Fibroblast of lung (primary cell): ENCODE data around the gene ZNF516. TPM values are rescaled to one million over a fixed set of nuclear protein-coding genes. Genes with fewer than 3 reads are reported as not detected.

Experiments
- DNase-seq, 2 donors: peaks; one replicate each; pipeline versions ENCODE4 v3.0.0 to v3.0.0-alpha.2; 2010; ENCODE audit warnings: low read depth in 2 of 2
- H2AFZ ChIP-seq: 2 replicates; pipeline ENCODE4 v1.5.1; 2012; ENCODE audit warnings: low read length, control low read depth, inconsistent platforms
- H3K27ac ChIP-seq: 2 replicates; pipeline ENCODE4 v1.5.1; 2011; ENCODE audit warnings: low read length, control low read depth; ENCODE audit not compliant: insufficient read depth
- H3K27me3 ChIP-seq: 2 replicates; pipeline ENCODE4 v1.5.1; 2011; ENCODE audit warnings: mild to moderate bottlenecking, low read length; ENCODE audit not compliant: control insufficient read depth, insufficient read depth
- H3K36me3 ChIP-seq: 2 replicates; pipeline ENCODE4 v1.5.1; 2011; ENCODE audit warnings: low read length; ENCODE audit not compliant: control insufficient read depth, insufficient read depth
- H3K4me1 ChIP-seq: 2 replicates; pipeline ENCODE4 v1.5.1; 2011; ENCODE audit warnings: low read length; ENCODE audit not compliant: control insufficient read depth, insufficient read depth; ENCODE audit errors: extremely low read depth
- H3K4me2 ChIP-seq: 2 replicates; pipeline ENCODE4 v1.5.1; 2011; ENCODE audit warnings: low read length, control low read depth; ENCODE audit not compliant: insufficient read depth; ENCODE audit errors: extremely low read depth
- H3K4me3 ChIP-seq, 4 experiments: fragments of 200-600 bp in 1 of 4; sonication (generic) in 1 of 4; replicated peaks in 1 of 4; 2 replicates each; pipeline ENCODE4 v1.5.1; 2011 to 2016; ENCODE audit warnings: low read length in 4 of 4, low read depth in 3 of 4, mild to moderate bottlenecking in 3 of 4, control low read depth in 2 of 4, inconsistent platforms in 1 of 4, mixed read lengths in 1 of 4; ENCODE audit not compliant: insufficient read depth in 1 of 4; ENCODE audit errors: control extremely low read depth in 1 of 4
- H3K79me2 ChIP-seq: 2 replicates; pipeline ENCODE4 v1.5.1; 2012; ENCODE audit warnings: mild to moderate bottlenecking, low read length, inconsistent platforms; ENCODE audit not compliant: control insufficient read depth, insufficient read depth
- H3K9ac ChIP-seq: 2 replicates; pipeline ENCODE4 v1.5.1; 2011; ENCODE audit warnings: mild to moderate bottlenecking, low read length, control low read depth; ENCODE audit not compliant: insufficient read depth
- H3K9me3 ChIP-seq: 2 replicates; pipeline ENCODE4 v1.5.1; 2012; ENCODE audit warnings: low read depth, low read length; ENCODE audit not compliant: control insufficient read depth, insufficient read depth
- H4K20me1 ChIP-seq: 2 replicates; pipeline ENCODE4 v1.5.1; 2011; ENCODE audit warnings: low read length; ENCODE audit not compliant: control insufficient read depth, insufficient read depth; ENCODE audit errors: extremely low read depth
- EZH2 ChIP-seq: IDR thresholded peaks from 2 replicates; pipeline ENCODE4 v1.5.1; 2012; ENCODE audit warnings: low read length, control low read depth, mild to moderate bottlenecking; ENCODE audit errors: missing control alignments
- polyA plus RNA-seq, 2 donors: library from polyadenylated mRNA; depleted of rRNA in 1 of 2; stranded (reverse) in 1 of 2; unstranded in 1 of 2; fragments of >200 nt; gene quantifications; 2 replicates each; pipeline ENCODE4 v1.2.1, GENCODE V29; 2011 to 2012; ENCODE audit warnings: missing spikeins in 1 of 2
- total RNA-seq: library from RNA; depleted of rRNA; stranded (reverse); fragments of >200 nt; gene quantifications from 2 replicates; pipeline ENCODE4 v1.2.1, GENCODE V29; 2014
- TF ChIP-seq, protein P1 (sequence below), 2 donors: IDR thresholded peaks in 1 of 2; conservative IDR thresholded peaks in 1 of 2; 1 replicate in 1 of 2; 2 replicates in 1 of 2; pipeline ENCODE4 v1.5.1; 2011 to 2012; ENCODE audit warnings: low read length in 2 of 2, control low read depth in 1 of 2, inconsistent platforms in 1 of 2, low read depth in 1 of 2, mild to moderate bottlenecking in 1 of 2

ZNF516 gene
- total and polyA plus RNA-seq, 2 donors (not counting 1 experiment from before 2014, with no cell fraction given), result 7.9 to 32.7 TPM

DNA sequence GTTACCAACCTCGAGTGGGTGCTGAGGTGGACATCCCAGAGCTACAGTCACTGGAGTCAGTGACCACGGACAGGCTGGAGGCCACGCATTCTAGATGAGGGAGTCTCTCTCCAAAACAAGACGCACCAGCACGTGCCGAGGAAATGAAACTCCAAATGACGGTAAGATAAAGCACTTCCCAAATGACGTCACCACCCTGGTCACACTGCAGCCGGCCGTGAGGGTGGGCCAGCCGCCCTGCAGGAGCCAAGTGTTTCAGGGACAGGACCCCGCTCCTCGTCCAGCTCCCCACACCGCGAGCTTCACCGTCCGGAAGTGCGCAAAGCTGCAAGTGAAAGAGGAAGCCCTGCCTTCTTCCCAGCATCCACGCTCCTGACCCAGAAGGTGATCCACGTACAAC, 99.4 kb downstream of the ZNF516 start:
- Histone ChIP-seq H3K4me2 (no peak overlapping the region), H3K27me3 (no peaks in the 10 kb centered on the region), H4K20me1 (no peaks in the 10 kb centered on the region), H3K27ac (no peak overlapping the region), H2AFZ (no peak overlapping the region), H3K4me3 (no peak overlapping the region), H3K4me1 (no peaks in the 10 kb centered on the region), H3K36me3 (no peaks in the 10 kb centered on the region), H3K9ac (no peak overlapping the region), H3K79me2 (peaks cover 9% of the 10 kb centered on the region), H3K9me3 (no peaks in the 10 kb centered on the region)
- no peak for TF ChIP-seq EZH2
- TF ChIP-seq, protein P1, sequence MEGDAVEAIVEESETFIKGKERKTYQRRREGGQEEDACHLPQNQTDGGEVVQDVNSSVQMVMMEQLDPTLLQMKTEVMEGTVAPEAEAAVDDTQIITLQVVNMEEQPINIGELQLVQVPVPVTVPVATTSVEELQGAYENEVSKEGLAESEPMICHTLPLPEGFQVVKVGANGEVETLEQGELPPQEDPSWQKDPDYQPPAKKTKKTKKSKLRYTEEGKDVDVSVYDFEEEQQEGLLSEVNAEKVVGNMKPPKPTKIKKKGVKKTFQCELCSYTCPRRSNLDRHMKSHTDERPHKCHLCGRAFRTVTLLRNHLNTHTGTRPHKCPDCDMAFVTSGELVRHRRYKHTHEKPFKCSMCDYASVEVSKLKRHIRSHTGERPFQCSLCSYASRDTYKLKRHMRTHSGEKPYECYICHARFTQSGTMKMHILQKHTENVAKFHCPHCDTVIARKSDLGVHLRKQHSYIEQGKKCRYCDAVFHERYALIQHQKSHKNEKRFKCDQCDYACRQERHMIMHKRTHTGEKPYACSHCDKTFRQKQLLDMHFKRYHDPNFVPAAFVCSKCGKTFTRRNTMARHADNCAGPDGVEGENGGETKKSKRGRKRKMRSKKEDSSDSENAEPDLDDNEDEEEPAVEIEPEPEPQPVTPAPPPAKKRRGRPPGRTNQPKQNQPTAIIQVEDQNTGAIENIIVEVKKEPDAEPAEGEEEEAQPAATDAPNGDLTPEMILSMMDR (conservative IDR thresholded peaks at IDR 0.05 in 1 of 2, IDR thresholded peaks at IDR 0.05 in 1 of 2; ENCODE audit: low read depth in 1 of 2, low read length in 2 of 2), result no peak
- no peak for DNase-seq

DNA sequence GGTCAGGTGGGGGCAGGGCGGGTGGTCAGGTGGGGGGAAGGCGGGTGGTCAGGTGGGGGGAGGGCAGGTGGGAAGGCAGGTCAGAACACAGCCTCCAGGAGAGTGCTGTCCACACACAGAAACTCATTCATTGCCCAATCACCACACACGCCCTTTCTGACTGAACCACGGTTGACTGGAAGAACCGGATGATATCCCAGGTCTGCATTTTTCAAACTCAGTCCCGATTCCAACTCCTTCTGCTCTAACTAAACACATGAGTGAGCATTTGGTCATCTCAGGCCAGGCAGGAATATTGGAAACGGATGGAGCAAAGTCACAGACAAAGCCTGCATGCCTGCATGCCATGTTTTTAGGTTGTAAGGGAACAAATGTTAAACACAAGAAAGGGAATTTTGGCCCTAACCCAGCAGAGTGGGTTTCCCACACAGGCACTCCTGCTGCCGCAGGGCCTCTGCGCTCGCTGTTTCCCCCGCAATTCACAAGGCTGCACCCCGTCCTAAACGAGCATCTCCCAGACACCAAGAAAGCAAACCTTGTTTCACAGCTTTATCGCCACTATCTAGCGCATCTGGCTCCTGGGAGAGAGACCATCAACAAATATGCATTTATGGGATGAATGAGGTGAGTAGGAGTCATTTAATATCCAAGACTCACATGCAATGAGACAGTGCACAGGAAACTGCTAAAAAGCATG, 100.1 kb downstream of the ZNF516 start:
- DNase-seq, result peak; percentile 25 to 39
- Histone ChIP-seq H3K27ac (no peak overlapping the region), H3K79me2 (peaks cover 16% of the 10 kb centered on the region), H3K4me1 (no peaks in the 10 kb centered on the region), H3K4me2 (no peak overlapping the region), H3K36me3 (no peaks in the 10 kb centered on the region), H3K27me3 (no peaks in the 10 kb centered on the region), H3K4me3 (no peak overlapping the region), H4K20me1 (no peaks in the 10 kb centered on the region), H3K9me3 (no peaks in the 10 kb centered on the region), H2AFZ (no peak overlapping the region), H3K9ac (no peak overlapping the region)
- no peak for TF ChIP-seq EZH2
- TF ChIP-seq, protein P1 (conservative IDR thresholded peaks at IDR 0.05 in 1 of 2, IDR thresholded peaks at IDR 0.05 in 1 of 2; ENCODE audit: low read depth in 1 of 2, low read length in 2 of 2), result no peak

DNA sequence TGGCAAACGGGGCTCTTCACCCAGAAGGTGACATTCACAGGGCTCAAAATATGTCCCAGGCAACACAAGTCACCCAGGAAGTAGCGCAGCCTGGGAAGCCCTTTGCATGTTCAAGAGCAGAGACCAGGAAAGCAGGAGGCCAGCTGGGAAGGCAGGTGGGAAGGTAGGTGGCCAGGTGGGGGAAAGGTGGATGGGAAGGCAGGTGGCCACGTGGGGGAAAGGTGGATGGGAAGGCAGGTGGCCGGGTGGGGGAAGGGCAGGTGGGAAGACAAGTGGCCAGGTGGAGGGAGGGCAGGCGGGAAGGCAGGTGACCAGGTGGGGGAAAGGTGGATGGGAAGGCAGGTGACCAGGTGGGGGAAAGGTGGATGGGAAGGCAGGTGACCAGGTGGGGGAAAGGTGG, 102.7 kb downstream of the ZNF516 start:
- TF ChIP-seq EZH2, result no peak
- TF ChIP-seq, protein P1 (conservative IDR thresholded peaks at IDR 0.05 in 1 of 2, IDR thresholded peaks at IDR 0.05 in 1 of 2; ENCODE audit: low read depth in 1 of 2, low read length in 2 of 2), result no peak
- Histone ChIP-seq H3K9me3 (no peaks in the 10 kb centered on the region), H3K27me3 (no peaks in the 10 kb centered on the region), H3K9ac (no peak overlapping the region), H3K79me2 (peaks cover 27% of the 10 kb centered on the region), H3K4me2 (no peak overlapping the region), H3K4me1 (no peaks in the 10 kb centered on the region), H4K20me1 (peaks cover 2% of the 10 kb centered on the region), H3K4me3 (no peak overlapping the region), H2AFZ (no peak overlapping the region), H3K27ac (no peak overlapping the region), H3K36me3 (no peaks in the 10 kb centered on the region)
- DNase-seq, result no peak
